GM18511 (cell line): ENCODE data around the gene PCCA.
A peak's percentile ranks its signal among the peaks of the same experiment; 100 is the strongest.

Experiments used
- ATAC-seq: cut with Tn5 transposase; IDR thresholded peaks from one replicate; pipeline ENCODE4 v1.9.1; 2021; ENCODE audit warnings: mild to moderate bottlenecking, moderate library complexity; ENCODE audit not compliant: unreplicated experiment

PCCA gene

GRCh38 chr13:100396776-100397175 lies 307.9 kb downstream of the PCCA start:
- no peak for ATAC-seq

- ATAC-seq: no peak
These were observed 308.7 kb downstream of the PCCA start for GRCh38 chr13:100397627-100398026.

GRCh38 chr13:100398360-100398759 lies 309.5 kb downstream of the PCCA start:
- no peak for ATAC-seq

GRCh38 chr13:100399455-100399854 lies 310.6 kb downstream of the PCCA start:
- ATAC-seq: no peak

- ATAC-seq: no peak
These were observed 314.8 kb downstream of the PCCA start for GRCh38 chr13:100403675-100404074.

GRCh38 chr13:100409132-100409531 lies 320.2 kb downstream of the PCCA start:
- ATAC-seq: no peak

GRCh38 chr13:100423375-100423774 lies 334.5 kb downstream of the PCCA start:
- no peak for ATAC-seq

GRCh38 chr13:100428986-100429385 lies 340.1 kb downstream of the PCCA start:
- ATAC-seq: no peak

- no peak for ATAC-seq
These were observed 343.7 kb downstream of the PCCA start for GRCh38 chr13:100432611-100433010.

GRCh38 chr13:100433475-100433874 lies 344.6 kb downstream of the PCCA start:
- ATAC-seq: no peak

GRCh38 chr13:100434010-100434763 lies 345.3 kb downstream of the PCCA start:
- peak; percentile 94 for ATAC-seq

GRCh38 chr13:100436099-100436498 lies 347.2 kb downstream of the PCCA start:
- ATAC-seq: no peak

- no peak for ATAC-seq
These were observed 349.3 kb downstream of the PCCA start for GRCh38 chr13:100438059-100438788.

- no peak for ATAC-seq
These were observed 350.5 kb downstream of the PCCA start for GRCh38 chr13:100439247-100439970.

GRCh38 chr13:100440751-100441425 lies 352.0 kb downstream of the PCCA start:
- no peak for ATAC-seq

- ATAC-seq: no peak
These were observed 353.4 kb downstream of the PCCA start for GRCh38 chr13:100442095-100442832.

GRCh38 chr13:100443278-100443997 lies 354.5 kb downstream of the PCCA start:
- no peak for ATAC-seq

- no peak for ATAC-seq
These were observed 355.1 kb downstream of the PCCA start for GRCh38 chr13:100443998-100444328.

GRCh38 chr13:100447831-100448230 lies 358.9 kb downstream of the PCCA start:
- ATAC-seq: no peak

- ATAC-seq: no peak
These were observed 363.0 kb downstream of the PCCA start for GRCh38 chr13:100451923-100452322.
